CD14-positive monocyte (primary cell): ENCODE data around the gene MAPK4. TPM values are rescaled to one million over a fixed set of nuclear protein-coding genes. Genes with fewer than 3 reads are reported as not detected.

ENCODE experiments used
- DNase-seq, 3 donors: peaks; one replicate each; pipeline ENCODE4 v3.0.0-alpha.2; 2011 to 2022
- H2AFZ ChIP-seq: 2 replicates; pipeline ENCODE4 v1.6.0; 2012; ENCODE audit warnings: mild to moderate bottlenecking, low read depth, low read length, inconsistent platforms; ENCODE audit not compliant: insufficient read depth, poor library complexity, severe bottlenecking
- H3K27ac ChIP-seq, 2 donors: 1 replicate in 1 of 2; 2 replicates in 1 of 2; pipeline ENCODE4 v1.5.1; 2012 to 2013; ENCODE audit warnings: low read length in 2 of 2, control low read depth in 1 of 2, inconsistent platforms in 1 of 2, low read depth in 1 of 2, mild to moderate bottlenecking in 1 of 2
- H3K27me3 ChIP-seq, 2 donors: one replicate each; pipeline versions ENCODE4 v1.6.0 to v1.6.1; 2011 to 2013; ENCODE audit warnings: low read length in 2 of 2; ENCODE audit not compliant: control insufficient read depth in 2 of 2, insufficient read depth in 2 of 2
- H3K36me3 ChIP-seq, 2 donors: replicated peaks in 1 of 2; 1 replicate in 1 of 2; 2 replicates in 1 of 2; pipeline versions ENCODE4 v1.5.1 to v1.6.1; 2012 to 2013; ENCODE audit warnings: low read length in 2 of 2, control low read depth in 1 of 2, inconsistent platforms in 1 of 2, mild to moderate bottlenecking in 1 of 2; ENCODE audit not compliant: insufficient read depth in 2 of 2, control insufficient read depth in 1 of 2
- H3K4me1 ChIP-seq, 2 donors: 1 replicate in 1 of 2; 2 replicates in 1 of 2; pipeline versions ENCODE4 v1.5.1 to v1.6.1; 2012 to 2013; ENCODE audit warnings: low read length in 2 of 2, control low read depth in 1 of 2, inconsistent platforms in 1 of 2, mild to moderate bottlenecking in 1 of 2, moderate library complexity in 1 of 2; ENCODE audit not compliant: insufficient read depth in 2 of 2, control insufficient read depth in 1 of 2
- H3K4me2 ChIP-seq: replicated peaks from 2 replicates; pipeline ENCODE3; 2012; ENCODE audit warnings: low read length, moderate library complexity, mild to moderate bottlenecking; ENCODE audit not compliant: poor library complexity, severe bottlenecking; ENCODE audit errors: extremely low read depth
- H3K4me3 ChIP-seq, 3 experiments: fragments of 200-600 bp in 1 of 3; sonication (generic) in 1 of 3; replicated peaks in 1 of 3; 1 replicate in 2 of 3; 2 replicates in 1 of 3; pipeline ENCODE4 v1.5.1; 2011 to 2013; ENCODE audit warnings: low read length in 3 of 3, mild to moderate bottlenecking in 3 of 3, control low read depth in 2 of 3, low read depth in 2 of 3, inconsistent platforms in 1 of 3, moderate library complexity in 1 of 3
- H3K79me2 ChIP-seq: 2 replicates; pipeline ENCODE4 v1.6.0; 2012; ENCODE audit warnings: mild to moderate bottlenecking, control low read depth, inconsistent platforms, low read length, moderate library complexity; ENCODE audit not compliant: insufficient read depth
- H3K9ac ChIP-seq: 2 replicates; pipeline ENCODE4 v1.6.0; 2017; ENCODE audit warnings: low read length, mild to moderate bottlenecking; ENCODE audit not compliant: insufficient read depth, poor library complexity, severe bottlenecking
- H3K9me3 ChIP-seq, 2 donors: replicated peaks in 1 of 2; 1 replicate in 1 of 2; 2 replicates in 1 of 2; pipeline versions ENCODE4 v1.5.1 to v1.6.1; 2012 to 2013; ENCODE audit warnings: low read length in 2 of 2, control low read depth in 1 of 2; ENCODE audit not compliant: control insufficient read depth in 1 of 2, insufficient read depth in 1 of 2
- H4K20me1 ChIP-seq: 2 replicates; pipeline ENCODE4 v1.6.0; 2012; ENCODE audit warnings: mild to moderate bottlenecking, low read length, control low read depth, moderate library complexity; ENCODE audit not compliant: insufficient read depth
- H3K27ac Mint-ChIP-seq, 7 donors: one replicate each; pipeline ENCODE4 v1.8.0; 2020; ENCODE audit warnings: mild to moderate bottlenecking in 7 of 7, mixed read lengths in 7 of 7, moderate library complexity in 6 of 7, inconsistent platforms in 2 of 7
- H3K27me3 Mint-ChIP-seq, 3 donors: one replicate each; pipeline ENCODE4 v1.8.0; 2021 to 2022; ENCODE audit warnings: low read depth in 3 of 3, mild to moderate bottlenecking in 3 of 3, mixed read lengths in 3 of 3, moderate library complexity in 3 of 3, inconsistent platforms in 1 of 3
- H3K36me3 Mint-ChIP-seq, 2 donors: one replicate each; pipeline ENCODE4 v1.8.0; 2020; ENCODE audit warnings: mixed read lengths in 2 of 2, inconsistent platforms in 1 of 2, mild to moderate bottlenecking in 1 of 2
- H3K4me1 Mint-ChIP-seq: one replicate; pipeline ENCODE4 v1.8.0; 2020; ENCODE audit warnings: mild to moderate bottlenecking, mixed read lengths
- H3K4me3 Mint-ChIP-seq, 2 donors: one replicate each; pipeline ENCODE4 v1.8.0; 2020; ENCODE audit warnings: mild to moderate bottlenecking in 2 of 2, mixed read lengths in 2 of 2, moderate library complexity in 1 of 2
- H3K9me3 Mint-ChIP-seq, 7 donors: one replicate each; pipeline ENCODE4 v1.8.0; 2020 to 2022; ENCODE audit warnings: mixed read lengths in 7 of 7, mild to moderate bottlenecking in 6 of 7, moderate library complexity in 6 of 7, inconsistent platforms in 2 of 7
- CTCF ChIP-seq: fragments of 200-600 bp; IDR thresholded peaks from one replicate; pipeline ENCODE4 v1.8.0; 2022; ENCODE audit warnings: antibody characterized with exemption, mild to moderate bottlenecking
- WGBS: methylation state at CpG from one replicate; pipeline ENCODE4 v1.1.5; 2013; ENCODE audit warnings: missing lambda C conversion rate; ENCODE audit not compliant: insufficient coverage; 5-methylcytosine and 5-hydroxymethylcytosine counted together
- intact Hi-C, 2 donors: fragments of 100-400 bp; cut with micrococcal nuclease; formaldehyde crosslinking; loops; one replicate each; pipeline versions ENCODE4 v1.15.0 to v1.15.1; 2023
- polyA plus RNA-seq, 3 donors: library from polyadenylated mRNA; depleted of rRNA in 1 of 3; unstranded in 2 of 3; stranded (reverse) in 1 of 3; fragments of 300-500 nt in 2 of 3; fragments of >200 nt in 1 of 3; fragmentation: Illumina TruSeq in 2 of 3; gene quantifications; 1 replicate in 2 of 3; 2 replicates in 1 of 3; pipeline ENCODE4 v1.2.3, GENCODE V29; 2012 to 2021

MAPK4 gene
- polyA plus RNA-seq, 3 donors, result not detected

GRCh38 chr18:50719471-50720324, 159.8 kb downstream of the MAPK4 start:
- H3K27ac Mint-ChIP-seq, result no peak overlapping the region

GRCh38 chr18:50720325-50720674, 160.4 kb downstream of the MAPK4 start:
- no peaks in the 10 kb centered on the region for H4K20me1 ChIP-seq
- TF ChIP-seq CTCF, result no peak
- H3K27ac ChIP-seq, result no peak overlapping the region
- H3K9ac ChIP-seq, result no peak overlapping the region
- H3K4me3 Mint-ChIP-seq, result no peak overlapping the region
- DNase-seq, result no peak
- no peaks in the 10 kb centered on the region for H3K4me1 ChIP-seq
- H3K27me3 Mint-ChIP-seq, result peaks cover 0 to under 1% (median 0%) of the 10 kb centered on the region in 3 donors
- H3K4me3 ChIP-seq, result no peak overlapping the region
- no peak overlapping the region for H2AFZ ChIP-seq
- intact Hi-C loops, result no loop called here
- H3K79me2 ChIP-seq, result no peaks in the 10 kb centered on the region
- no peaks in the 10 kb centered on the region for H3K36me3 ChIP-seq
- H3K36me3 Mint-ChIP-seq, result no peaks in the 10 kb centered on the region
- H3K9me3 ChIP-seq, result no peaks in the 10 kb centered on the region
- H3K27ac Mint-ChIP-seq, result no peak overlapping the region
- no peaks in the 10 kb centered on the region for H3K4me1 Mint-ChIP-seq
- H3K27me3 ChIP-seq, result no peaks in the 10 kb centered on the region
- H3K9me3 Mint-ChIP-seq, result peaks cover 2 to 15% (median 3%) of the 10 kb centered on the region in 7 donors
- no peak overlapping the region for H3K4me2 ChIP-seq
- 74% methylated on average over 3 of the region's 4 CpGs for WGBS

More at GRCh38 chr18:50719471-50720324, 159.8 kb downstream of the MAPK4 start:
- Histone ChIP-seq H3K36me3 (no peaks in the 10 kb centered on the region), H4K20me1 (no peaks in the 10 kb centered on the region), H3K79me2 (no peaks in the 10 kb centered on the region), H3K27me3 (no peaks in the 10 kb centered on the region), H3K4me1 (no peaks in the 10 kb centered on the region), H3K4me3 (no peak overlapping the region), H2AFZ (no peak overlapping the region), H3K4me2 (no peak overlapping the region), H3K27ac (no peak overlapping the region), H3K9me3 (no peaks in the 10 kb centered on the region), H3K9ac (no peak overlapping the region)
- 92% methylated on average over 5 of the region's 11 CpGs for WGBS
- no peak for TF ChIP-seq CTCF
- Mint-ChIP-seq H3K36me3 (no peaks in the 10 kb centered on the region), H3K4me3 (no peak overlapping the region), H3K27me3 (peaks cover 0 to 2% (median 0%) of the 10 kb centered on the region in 3 donors), H3K4me1 (no peaks in the 10 kb centered on the region), H3K9me3 (peaks cover 2 to 15% (median 3%) of the 10 kb centered on the region in 7 donors)
- no peak for DNase-seq
- intact Hi-C loops, result no loop called here
